A549 (cell line): ENCODE results near the gene ACSF3. TPM values are rescaled to one million over a fixed set of nuclear protein-coding genes. Genes with fewer than 3 reads are reported as not detected.

Experiments
- ATAC-seq, 2 experiments: fragments of 200-7000 bp in 1 of 2; fragments of >200 bp in 1 of 2; cut with Nextera tagmentation in 1 of 2; cut with Tn5 transposase in 1 of 2; 3 replicates each; pipeline versions ENCODE4 v1.8.0 to v1.9.1; 2018 to 2020; ENCODE audit warnings: mild to moderate bottlenecking in 1 of 2, moderate library complexity in 1 of 2
- CTCF ChIA-PET: fragments of 300-600 bp; sonication (Branson Sonifier 250); formaldehyde crosslinking; extraction: SDS; loops from one replicate; lab custom pipeline; 2021; ENCODE audit warnings: antibody characterized with exemption, inconsistent platforms; lab: Yijun Ruan, JAX
- POLR2A ChIA-PET: fragments of 350-600 bp; formaldehyde crosslinking; extraction: SDS; loops from one replicate; lab custom pipeline; 2021; ENCODE audit warnings: antibody characterized with exemption, inconsistent platforms; lab: Yijun Ruan, JAX
- DNase-seq, 2 experiments: peaks; one replicate each; pipeline versions ENCODE4 v3.0.0 to v3.0.0-alpha.2; 2011 to 2016; ENCODE audit warnings: low read depth in 1 of 2, low spot score in 1 of 2
- FAIRE-seq: peaks from 2 replicates; lab custom pipeline; 2011; peaks lifted over from hg19 to GRCh38; lab: Jason Lieb, UNC
- H3K27ac ChIP-seq, 2 experiments: fragments of >200 bp; sonication (Bioruptor Twin); formaldehyde crosslinking; 3 replicates each; pipeline ENCODE4 v1.5.1; 2016 to 2017
- H3K4me1 ChIP-seq: fragments of >200 bp; sonication (Bioruptor Twin); formaldehyde crosslinking; 3 replicates; pipeline ENCODE4 v1.6.1; 2016
- H3K4me2 ChIP-seq: fragments of >200 bp; sonication (Bioruptor Twin); formaldehyde crosslinking; 3 replicates; pipeline ENCODE4 v1.6.1; 2016
- H3K4me3 ChIP-seq: fragments of >200 bp; sonication (Bioruptor Twin); formaldehyde crosslinking; 3 replicates; pipeline ENCODE4 v1.5.1; 2016
- H3K9me3 ChIP-seq: fragments of >200 bp; sonication (Bioruptor Twin); formaldehyde crosslinking; 3 replicates; pipeline ENCODE4 v1.6.1; 2016
- ATOH8 ChIP-seq: fragments of 250-450 bp; sonication (Bioruptor Pico); IDR thresholded peaks from 2 replicates; pipeline ENCODE4 v1.5.0; 2020; ENCODE audit warnings: low read depth, mild to moderate bottlenecking, moderate library complexity
- CBX8 ChIP-seq: fragments of 200-600 bp; sonication (generic); IDR thresholded peaks from 2 replicates; pipeline ENCODE4 v1.6.1; 2016
- CTCF ChIP-seq: fragments of >200 bp; sonication (Bioruptor Twin); formaldehyde crosslinking; IDR thresholded peaks from 3 replicates; pipeline ENCODE4 v1.5.1; 2016
- EHF ChIP-seq: fragments of 250-450 bp; sonication (Bioruptor Pico); IDR thresholded peaks from 2 replicates; pipeline ENCODE4 v1.5.0; 2020; ENCODE audit warnings: mild to moderate bottlenecking
- ELK1 ChIP-seq: fragments of 150-350 bp; IDR thresholded peaks from 2 replicates; pipeline ENCODE4 v1.6.1; 2014; ENCODE audit warnings: low read depth, mild to moderate bottlenecking, low read length
- FOSB ChIP-seq: fragments of 250-450 bp; sonication (Bioruptor Pico); IDR thresholded peaks from 2 replicates; pipeline ENCODE4 v1.5.0; 2020; ENCODE audit warnings: mild to moderate bottlenecking, moderate library complexity
- HMGXB4 ChIP-seq: fragments of 250-450 bp; sonication (Bioruptor Pico); IDR thresholded peaks from 2 replicates; pipeline ENCODE4 v1.5.0; 2021; ENCODE audit warnings: mild to moderate bottlenecking, moderate library complexity, borderline replicate concordance
- HOXA7 ChIP-seq: fragments of 250-450 bp; sonication (Bioruptor Pico); IDR thresholded peaks from 2 replicates; pipeline ENCODE4 v1.5.0; 2020; ENCODE audit warnings: mild to moderate bottlenecking, moderate library complexity
- HOXB5 ChIP-seq: fragments of 250-450 bp; sonication (Bioruptor Pico); IDR thresholded peaks from 2 replicates; pipeline ENCODE4 v1.5.0; 2020; ENCODE audit warnings: mild to moderate bottlenecking, moderate library complexity
- KDM5A ChIP-seq: fragments of 200-600 bp; sonication (generic); IDR thresholded peaks from 2 replicates; pipeline ENCODE4 v1.6.1; 2016; ENCODE audit warnings: antibody characterized with exemption, mild to moderate bottlenecking
- MYC ChIP-seq: IDR thresholded peaks from 2 replicates; pipeline ENCODE4 v1.6.1; 2012; ENCODE audit warnings: mild to moderate bottlenecking, inconsistent platforms, low read length, improper control_type of control experiment, borderline replicate concordance
- NFE2L2 ChIP-seq: fragments of 150-350 bp; conservative IDR thresholded peaks from 2 replicates; pipeline ENCODE4 v1.6.1; 2014; ENCODE audit warnings: low read length
- NPAS2 ChIP-seq: fragments of 250-450 bp; sonication (Bioruptor Pico); IDR thresholded peaks from 2 replicates; pipeline ENCODE4 v1.8.0; 2022; ENCODE audit warnings: mild to moderate bottlenecking, moderate library complexity, borderline replicate concordance
- PHF8 ChIP-seq: fragments of 200-600 bp; sonication (generic); IDR thresholded peaks from 2 replicates; pipeline ENCODE4 v1.6.1; 2016; ENCODE audit warnings: low read depth, mild to moderate bottlenecking, antibody characterized with exemption, moderate library complexity, borderline replicate concordance
- POLR2A ChIP-seq: IDR thresholded peaks from 2 replicates; pipeline ENCODE4 v1.6.1; 2012; ENCODE audit warnings: mild to moderate bottlenecking, low read length
- USF2 ChIP-seq: fragments of 450-650 bp; IDR thresholded peaks from 2 replicates; pipeline ENCODE4 v1.6.1; 2014; ENCODE audit warnings: antibody characterized with exemption
- ZC3H11A ChIP-seq: fragments of 450-650 bp; IDR thresholded peaks from 2 replicates; pipeline ENCODE4 v1.6.1; 2014; ENCODE audit warnings: antibody characterized with exemption, mild to moderate bottlenecking
- ZFP36 ChIP-seq: fragments of 450-650 bp; IDR thresholded peaks from 2 replicates; pipeline ENCODE4 v1.6.1; 2014; ENCODE audit warnings: borderline replicate concordance; ENCODE audit not compliant: partially characterized antibody
- ZNF302 ChIP-seq: fragments of 250-450 bp; sonication (Bioruptor Pico); IDR thresholded peaks from 2 replicates; pipeline ENCODE4 v1.9.0; 2021; ENCODE audit warnings: inconsistent platforms, mild to moderate bottlenecking, moderate library complexity
- ZSCAN20 ChIP-seq: fragments of 250-450 bp; sonication (Bioruptor Pico); IDR thresholded peaks from 2 replicates; pipeline ENCODE4 v1.8.0; 2022; ENCODE audit warnings: mild to moderate bottlenecking, moderate library complexity
- WGBS: methylation state at CpG from one replicate; pipeline ENCODE4 v1.1.6; 2017; ENCODE audit errors: missing lambda C conversion rate; 5-methylcytosine and 5-hydroxymethylcytosine counted together
- polyA plus RNA-seq, 4 experiments: library from polyadenylated mRNA; depleted of rRNA in 3 of 4; stranded (reverse); fragments of >200 nt; fragmentation: RNase III in 1 of 4; extraction: RNeasy Plus Mini Kit Qiagen cat#74134 plus additional on column Dnase treatment in 1 of 4; gene quantifications; 2 replicates in 3 of 4; 3 replicates in 1 of 4; pipeline ENCODE4 v1.2.3, GENCODE V29; 2011 to 2017
- TF ChIP-seq, protein P1 (sequence below): fragments of >200 bp; sonication (Bioruptor Twin); formaldehyde crosslinking; IDR thresholded peaks from 3 replicates; pipeline ENCODE4 v1.6.1; 2016

ACSF3 gene
- polyA plus RNA-seq, 2 of the 4 experiments (the other 2 are of a cell fraction) = 9.8 to 13.1 TPM

DNA sequence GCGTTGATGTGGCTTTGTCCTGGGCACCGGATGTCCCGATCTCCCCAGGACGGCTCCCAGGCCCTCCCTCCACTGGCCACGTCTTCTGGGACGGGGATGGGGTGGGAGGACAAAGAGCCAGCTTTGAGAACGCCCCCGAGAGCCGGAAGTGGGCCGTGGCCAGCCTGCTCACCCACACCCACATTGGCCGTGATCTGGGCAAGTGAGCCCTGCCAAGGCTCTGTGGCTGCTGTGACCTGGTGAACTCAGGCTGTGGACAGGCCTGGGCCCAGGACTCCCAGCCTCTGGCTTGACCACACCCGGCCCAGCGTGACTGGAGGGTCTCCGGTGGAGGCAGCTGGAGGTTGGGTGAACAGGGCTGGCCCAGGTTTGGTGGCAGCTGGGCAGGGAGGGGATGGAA, 81.2 kb downstream of the ACSF3 start:
- ATAC-seq (no peak), DNase-seq (no peak), FAIRE-seq (no peak)
- 74% methylated on average over 6 of the region's 14 CpGs for WGBS
- no peak overlapping the region for H3K27ac ChIP-seq
- no peak overlapping the region for H3K4me3 ChIP-seq
- no peaks in the 10 kb centered on the region for H3K9me3 ChIP-seq
- CTCF ChIA-PET = no interaction called here
- POLR2A ChIA-PET = no interaction called here
- TF ChIP-seq USF2 (no peak), FOSB (CRISPR knock-in tag) (no peak), KDM5A (no peak), HMGXB4 (CRISPR knock-in tag) (no peak), CTCF (no peak), HOXA7 (CRISPR knock-in tag) (no peak), HOXB5 (no peak), MYC (no peak)
- TF ChIP-seq, protein P1, sequence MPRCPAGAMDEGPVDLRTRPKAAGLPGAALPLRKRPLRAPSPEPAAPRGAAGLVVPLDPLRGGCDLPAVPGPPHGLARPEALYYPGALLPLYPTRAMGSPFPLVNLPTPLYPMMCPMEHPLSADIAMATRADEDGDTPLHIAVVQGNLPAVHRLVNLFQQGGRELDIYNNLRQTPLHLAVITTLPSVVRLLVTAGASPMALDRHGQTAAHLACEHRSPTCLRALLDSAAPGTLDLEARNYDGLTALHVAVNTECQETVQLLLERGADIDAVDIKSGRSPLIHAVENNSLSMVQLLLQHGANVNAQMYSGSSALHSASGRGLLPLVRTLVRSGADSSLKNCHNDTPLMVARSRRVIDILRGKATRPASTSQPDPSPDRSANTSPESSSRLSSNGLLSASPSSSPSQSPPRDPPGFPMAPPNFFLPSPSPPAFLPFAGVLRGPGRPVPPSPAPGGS = no peak
- H3K4me2 ChIP-seq = no peak overlapping the region
- H3K4me1 ChIP-seq = peaks cover 11% of the 10 kb centered on the region; the same call in 1 of the 3 replicates

DNA sequence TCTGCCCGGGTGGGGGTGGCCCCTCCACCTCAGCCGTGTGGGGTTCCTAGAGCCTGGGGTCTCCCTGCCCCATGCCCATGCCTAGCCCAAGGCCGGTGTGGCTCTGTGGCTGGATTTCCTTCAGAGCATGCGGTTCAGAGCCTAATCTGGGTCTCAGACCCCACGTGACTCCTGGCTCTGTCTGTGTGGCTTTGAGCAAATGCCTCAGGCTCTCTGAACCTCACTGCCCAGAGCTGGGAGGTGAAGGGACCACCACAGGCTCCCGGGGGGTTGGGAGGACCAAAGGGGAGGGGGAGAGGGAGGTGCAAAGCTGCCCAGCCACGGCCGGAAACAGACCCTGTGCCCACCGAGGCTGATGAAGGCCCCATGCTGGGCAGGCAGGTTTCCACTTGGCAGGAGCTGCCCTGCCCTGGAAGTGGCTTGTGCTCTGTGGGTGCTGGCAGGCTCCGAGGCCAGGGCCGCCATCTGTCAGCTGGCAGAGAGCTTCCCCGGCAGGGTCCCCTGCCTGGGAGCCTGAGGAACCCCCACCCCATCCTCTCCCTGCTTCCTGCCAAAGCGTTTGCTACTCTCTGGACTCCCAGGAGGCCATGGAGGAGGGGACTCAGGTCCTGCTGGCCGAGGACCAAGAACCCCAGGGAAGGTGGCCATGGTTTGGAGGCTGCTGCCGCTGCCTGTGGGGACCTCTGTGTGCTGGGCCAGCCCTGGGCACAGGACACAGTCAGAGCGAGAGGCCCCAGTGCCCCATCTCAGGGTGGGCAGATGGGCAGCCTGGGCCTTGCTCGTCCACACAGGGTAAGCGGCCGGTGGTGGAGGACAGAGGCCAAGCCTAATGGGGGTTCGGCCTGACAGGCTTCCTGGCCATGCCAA, 81.9 kb downstream of the ACSF3 start:
- ChIA-PET CTCF (interaction anchor here (0.9 to 2.2 kb wide), 2 partner anchors 8 to 41 kb away, joined by 3 to 15 read pairs; no protein-coding TSS in a partner anchor), POLR2A (no interaction called here)
- 58% methylated on average over 10 of the region's 20 CpGs for WGBS
- H3K4me1 ChIP-seq = peaks cover 9% of the 10 kb centered on the region; the same call in 1 of the 3 replicates
- no peak for ATAC-seq
- FAIRE-seq = no peak
- no peak overlapping the region for H3K4me3 ChIP-seq
- H3K4me2 ChIP-seq = no peak overlapping the region
- TF ChIP-seq ZNF302 (CRISPR knock-in tag) = no peak
- no peak for TF ChIP-seq ATOH8
- TF ChIP-seq NFE2L2 = no peak
- no peak for TF ChIP-seq ELK1
- TF ChIP-seq USF2 = no peak
- no peak for TF ChIP-seq EHF
- no peak for TF ChIP-seq ZFP36
- TF ChIP-seq ZSCAN20 (CRISPR knock-in tag) = no peak
- TF ChIP-seq ZC3H11A = no peak
- TF ChIP-seq POLR2A = no peak
- TF ChIP-seq CBX8 = no peak
- TF ChIP-seq NPAS2 = no peak
- no peak for TF ChIP-seq PHF8
- no peak for DNase-seq
- H3K9me3 ChIP-seq = no peaks in the 10 kb centered on the region
- H3K27ac ChIP-seq = no peak overlapping the region
